ENCODE results near the gene SRGAP2B.
A peak's percentile ranks its signal among the peaks of the same experiment; 100 is the strongest.
"Not testable (repeated sequence)": the region's sequence is repeated elsewhere in the genome, so short reads cannot be mapped to it uniquely, and the experiment has no call there.

SRGAP2B gene

GRCh38 chr1:144995833-144996410, 99.2 kb downstream of the SRGAP2B start:
- peak in 1 of 2 experiments; percentile 0 for DNase-seq

DNA sequence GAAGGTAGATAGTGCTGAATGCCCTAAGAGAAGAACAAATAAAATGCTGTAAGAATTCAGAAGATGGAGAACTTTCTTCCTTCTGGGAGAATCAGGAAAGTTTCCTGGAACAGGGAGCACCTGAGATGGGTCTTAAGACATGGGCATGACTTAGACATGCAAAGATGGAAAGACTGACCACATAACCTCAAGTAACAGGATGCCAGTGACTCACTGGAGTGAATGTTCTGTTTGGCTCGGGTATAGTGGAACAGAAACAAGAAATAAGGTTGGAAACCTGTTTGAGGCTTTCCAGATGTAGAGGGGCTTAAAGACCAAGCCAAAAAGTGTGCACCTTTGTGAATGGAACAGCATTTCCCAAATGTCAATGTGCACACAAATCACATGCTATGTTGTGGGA, 102.2 kb downstream of the SRGAP2B start:
- DNase-seq, result not testable (repeated sequence)

- not testable (repeated sequence) for DNase-seq
These were observed 104.5 kb downstream of the SRGAP2B start for GRCh38 chr1:144990611-144991010.

DNA sequence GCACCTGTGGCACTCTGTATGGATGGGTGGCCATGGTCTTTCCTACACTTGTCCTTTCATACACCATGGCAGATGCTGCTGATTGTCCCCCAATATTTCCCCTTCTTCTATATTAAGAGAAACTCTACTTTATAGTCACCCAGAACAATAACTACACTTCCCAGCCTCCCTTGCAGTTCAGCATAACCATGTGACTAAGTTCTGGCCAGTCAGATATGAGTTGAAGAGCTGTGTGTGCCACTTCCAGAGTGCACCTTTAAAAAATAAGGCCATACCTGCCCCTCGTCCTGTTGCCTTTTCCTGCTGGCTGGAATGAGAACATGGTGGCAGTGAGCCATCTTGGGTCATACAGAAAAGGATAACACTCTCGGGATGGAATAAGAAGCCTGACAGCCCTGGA, 108.0 kb downstream of the SRGAP2B start:
- not testable (repeated sequence) for DNase-seq

GRCh38 chr1:144986171-144986860, 108.8 kb downstream of the SRGAP2B start:
- not testable (repeated sequence) for DNase-seq

DNA sequence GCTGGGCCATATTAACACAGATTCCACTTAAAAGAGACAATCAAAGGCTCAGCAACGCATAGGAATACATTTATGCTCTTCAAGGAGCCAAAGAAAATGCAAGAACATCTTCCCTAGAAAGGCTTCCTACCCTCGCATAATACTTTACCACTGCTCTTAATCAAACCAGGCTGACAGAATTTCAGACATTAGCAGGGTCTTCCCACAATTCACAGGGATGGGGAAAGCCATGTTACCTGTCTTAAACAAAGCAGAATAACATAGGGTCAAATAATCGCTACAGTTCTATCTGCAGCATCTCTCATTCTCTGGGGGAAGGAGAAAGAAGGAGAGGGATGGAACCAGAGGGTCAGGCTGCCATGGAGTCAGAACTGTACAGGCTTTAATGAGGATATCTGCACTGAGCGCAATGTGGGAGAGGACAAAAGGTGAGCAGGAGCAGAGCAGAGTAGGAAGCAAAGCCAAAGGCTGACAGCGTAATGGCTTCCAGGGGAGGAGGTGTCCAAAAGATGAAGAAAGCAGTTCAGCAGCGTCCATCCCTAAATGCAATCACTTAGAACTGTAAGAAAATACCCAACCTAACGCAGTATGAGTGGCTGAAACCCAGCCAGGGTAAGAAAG, 109.5 kb downstream of the SRGAP2B start:
- not testable (repeated sequence) for DNase-seq

DNA sequence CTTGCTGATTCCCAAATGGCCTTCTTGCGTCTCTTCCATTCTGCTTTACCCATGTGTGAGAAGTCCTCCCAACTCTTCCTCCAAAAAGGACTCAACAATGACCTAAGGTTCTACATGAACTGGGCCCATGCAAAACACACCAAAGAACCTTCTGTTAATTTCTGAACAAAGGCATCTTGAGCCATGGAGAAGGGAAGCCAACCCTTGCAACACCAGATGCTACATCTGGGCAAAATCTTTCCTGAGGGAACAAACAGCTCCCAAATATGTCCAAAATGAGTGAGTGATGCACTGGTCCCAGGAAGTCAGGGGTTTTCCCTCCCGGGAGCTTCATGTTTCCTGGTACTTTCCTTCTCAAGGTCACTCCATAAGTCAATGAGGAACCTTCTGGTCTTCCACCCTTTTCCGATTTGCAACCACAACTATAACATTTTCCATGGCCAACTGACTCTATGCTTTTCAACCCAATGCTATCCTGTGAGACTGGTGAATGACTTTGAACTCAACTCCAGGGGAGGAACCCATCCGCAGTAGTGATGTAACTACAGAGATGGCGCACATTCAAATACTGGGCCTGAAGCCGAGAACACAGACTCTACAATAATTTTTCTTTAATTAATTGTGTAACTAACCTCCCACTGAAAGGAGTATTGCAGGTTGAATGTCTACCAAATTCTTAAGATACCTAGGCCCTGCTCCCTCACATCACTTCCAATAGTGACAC, 112.2 kb downstream of the SRGAP2B start:
- not testable (repeated sequence) for DNase-seq

GRCh38 chr1:144981157-144981556, 114.0 kb downstream of the SRGAP2B start:
- DNase-seq, result not testable (repeated sequence)

DNA sequence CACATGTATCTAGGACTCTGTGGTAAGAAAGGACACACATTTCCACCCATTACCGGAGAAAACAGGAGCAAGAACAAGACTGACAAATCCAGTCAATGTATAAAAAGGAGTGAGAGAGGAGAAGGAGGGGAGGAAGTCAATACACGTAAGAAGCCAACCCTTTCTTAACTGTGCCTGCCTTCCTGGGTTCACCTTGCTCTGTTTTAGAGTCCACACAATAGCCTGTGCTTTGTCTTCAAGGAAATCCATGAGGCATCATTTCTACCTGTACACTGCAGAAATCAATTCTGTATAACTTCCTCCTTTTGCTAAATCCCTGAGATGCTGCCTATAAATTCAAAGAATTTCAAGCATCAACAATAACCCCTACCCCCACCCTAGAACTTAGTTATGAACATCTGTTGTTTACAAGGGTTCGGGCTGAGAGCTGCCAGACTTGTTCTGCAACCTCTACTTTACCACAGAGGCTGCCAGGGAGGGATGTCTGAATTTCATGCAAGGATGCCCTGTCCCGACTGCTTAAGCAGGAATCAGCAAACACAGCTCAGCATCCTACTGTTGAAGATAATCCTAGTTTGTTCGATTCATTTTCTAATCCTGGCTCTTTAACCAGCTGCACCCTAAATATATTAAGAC, 115.0 kb downstream of the SRGAP2B start:
- DNase-seq, result not testable (repeated sequence)

DNA sequence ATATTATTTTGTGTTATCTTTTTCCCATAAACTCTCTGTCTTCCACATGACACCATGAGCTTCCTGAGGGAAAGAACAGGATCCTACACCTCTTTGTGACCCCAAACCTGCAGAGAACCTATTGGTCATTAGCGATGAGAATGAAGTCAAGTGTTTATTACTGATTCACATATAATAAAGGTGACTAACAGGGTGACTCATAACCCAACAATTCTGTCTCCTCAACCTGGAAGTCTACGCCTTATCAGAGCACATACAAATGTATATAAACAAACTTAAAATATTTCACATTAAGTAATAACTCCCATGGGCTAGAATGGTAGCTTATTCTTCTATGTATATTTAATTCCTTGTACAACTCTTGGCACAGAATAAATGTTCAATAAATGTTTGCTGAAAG, 117.3 kb downstream of the SRGAP2B start:
- DNase-seq, result not testable (repeated sequence)

- DNase-seq, result not testable (repeated sequence)
These were observed 123.2 kb downstream of the SRGAP2B start for GRCh38 chr1:144971936-144972335.

GRCh38 chr1:144966488-144966887, 128.6 kb downstream of the SRGAP2B start:
- DNase-seq, result not testable (repeated sequence)

DNA sequence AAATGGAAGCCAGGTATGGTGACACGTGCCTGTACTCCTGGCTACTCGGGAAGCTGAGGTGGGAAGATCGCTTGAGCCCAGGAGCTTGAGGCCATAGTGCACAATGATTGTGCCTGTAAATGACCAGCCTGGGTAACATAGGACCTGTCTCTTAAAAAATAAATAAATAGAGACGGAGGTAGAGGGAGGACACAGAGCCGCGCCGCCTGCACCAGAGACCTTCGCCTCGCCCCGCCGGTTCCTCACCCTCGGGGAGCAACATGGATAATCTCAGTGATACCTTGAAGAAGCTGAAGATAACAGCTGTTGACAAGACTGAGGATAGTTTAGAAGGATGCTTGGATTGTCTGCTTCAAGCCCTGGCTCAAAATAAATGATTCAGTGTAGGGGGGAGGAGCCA, 130.4 kb downstream of the SRGAP2B start:
- not testable (repeated sequence) for DNase-seq

DNA sequence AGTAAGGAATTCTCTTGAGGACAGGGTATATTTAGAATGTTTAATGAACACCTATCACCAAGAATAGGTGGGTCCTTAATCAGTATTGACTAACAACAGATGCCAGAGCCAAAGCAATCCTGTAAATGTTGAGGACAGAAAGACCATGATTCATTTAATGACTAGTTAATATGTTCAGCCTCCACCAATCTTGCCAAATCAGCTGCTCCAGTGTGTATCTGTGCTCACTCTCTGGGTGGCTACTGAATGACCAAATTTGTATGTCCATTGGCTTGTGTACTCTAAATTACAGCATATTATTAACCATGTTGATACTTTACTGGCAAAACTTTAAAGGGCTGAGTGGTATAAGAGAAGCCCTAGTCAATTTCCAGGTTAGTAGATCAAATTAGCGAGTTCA, 130.9 kb downstream of the SRGAP2B start:
- DNase-seq, result not testable (repeated sequence)

- DNase-seq, result not testable (repeated sequence)
These were observed 131.6 kb downstream of the SRGAP2B start for GRCh38 chr1:144963571-144963970.

GRCh38 chr1:144961604-144962583, 133.2 kb downstream of the SRGAP2B start:
- not testable (repeated sequence) for DNase-seq

GRCh38 chr1:144960929-144961488, 134.1 kb downstream of the SRGAP2B start:
- not testable (repeated sequence) for DNase-seq

GRCh38 chr1:144948390-144948789, 146.7 kb downstream of the SRGAP2B start:
- not testable (repeated sequence) for DNase-seq

DNA sequence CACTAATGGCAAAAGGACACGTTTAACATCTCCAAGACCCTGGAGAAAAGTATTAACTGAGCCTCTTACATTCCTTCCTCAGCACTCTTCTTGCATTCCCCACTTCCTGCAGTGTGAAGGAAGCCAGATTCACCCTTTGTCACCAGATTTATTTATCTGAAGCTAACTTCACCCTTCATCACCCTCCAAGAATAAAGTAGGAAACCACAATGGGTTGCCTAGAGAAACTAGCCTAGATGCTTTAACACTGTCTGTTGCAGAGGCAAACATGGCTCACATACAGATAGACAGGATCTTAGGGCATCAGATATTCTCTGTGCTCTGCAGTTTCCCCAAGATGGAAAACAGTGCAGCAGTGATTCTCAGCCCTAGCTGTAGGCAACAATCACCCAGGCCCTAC, 147.6 kb downstream of the SRGAP2B start:
- not testable (repeated sequence) for DNase-seq

GRCh38 chr1:144946525-144947480, 148.3 kb downstream of the SRGAP2B start:
- not testable (repeated sequence) for DNase-seq
